Upper lobe of left lung (tissue), 6 donors: Measurements from ENCODE around the gene SCN4B. TPM values are rescaled to one million over a fixed set of nuclear protein-coding genes. Genes with fewer than 3 reads are reported as not detected.

Experiments used
- ATAC-seq, 2 donors: fragments of 200-7000 bp; cut with Tn5 transposase; one replicate each; pipeline ENCODE4 v1.9.1; 2022; ENCODE audit warnings: mild to moderate bottlenecking in 2 of 2, moderate library complexity in 2 of 2; ENCODE audit not compliant: low FRiP score in 2 of 2
- DNase-seq, 2 donors: peaks; one replicate each; pipeline ENCODE4 v3.0.0-alpha.2; 2019 to 2020
- H3K27ac ChIP-seq, 4 donors: fragments of 200-600 bp; sonication (generic); one replicate each; pipeline ENCODE4 v1.5.1; 2016 to 2019
- H3K27me3 ChIP-seq, 4 donors: fragments of 200-600 bp; sonication (generic); one replicate each; pipeline ENCODE4 v1.5.1; 2017 to 2019
- H3K36me3 ChIP-seq, 4 donors: fragments of 200-600 bp; sonication (generic); one replicate each; pipeline ENCODE4 v1.5.1; 2016 to 2019
- H3K4me1 ChIP-seq, 4 donors: fragments of 200-600 bp; sonication (generic); one replicate each; pipeline ENCODE4 v1.5.1; 2018 to 2019
- H3K4me3 ChIP-seq, 4 donors: fragments of 200-600 bp; sonication (generic); one replicate each; pipeline ENCODE4 v1.5.1; 2017 to 2019; ENCODE audit warnings: mild to moderate bottlenecking in 2 of 4, moderate library complexity in 1 of 4
- H3K9me3 ChIP-seq, 4 donors: fragments of 200-600 bp; sonication (generic); one replicate each; pipeline ENCODE4 v1.5.1; 2018 to 2019
- EP300 ChIP-seq, 4 donors: sonication (generic); formaldehyde crosslinking; IDR thresholded peaks; one replicate each; pipeline ENCODE4 v1.5.1; 2017; ENCODE audit warnings: antibody characterized with exemption in 4 of 4, control low read depth in 2 of 4
- POLR2A ChIP-seq, 4 donors: fragments of 450-650 bp; IDR thresholded peaks; one replicate each; pipeline ENCODE4 v1.5.1; 2016 to 2017; ENCODE audit warnings: antibody characterized with exemption in 4 of 4, mild to moderate bottlenecking in 2 of 4
- POLR2AphosphoS5 ChIP-seq, 2 donors: sonication (generic); formaldehyde crosslinking; IDR thresholded peaks; one replicate each; pipeline ENCODE4 v1.5.1; 2017; ENCODE audit warnings: antibody characterized with exemption in 2 of 2
- WGBS, 2 donors: methylation state at CpG; one replicate each; pipeline ENCODE4 v1.1.5; 2017 to 2018; 5-methylcytosine and 5-hydroxymethylcytosine counted together
- total RNA-seq, 6 donors: library from RNA; depleted of rRNA in 4 of 6; stranded (reverse); fragments of >200 nt in 4 of 6; gene quantifications; one replicate each; pipeline versions ENCODE4 v1.1.0 to v1.2.1, GENCODE V29; 2016 to 2021
- TF ChIP-seq, protein P1 (sequence below), 6 experiments: fragments of 450-650 bp in 4 of 6; fragments of 200-600 bp in 2 of 6; sonication (generic) in 2 of 6; IDR thresholded peaks; one replicate each; pipeline ENCODE4 v1.5.1; 2016 to 2019; ENCODE audit warnings: antibody characterized with exemption in 6 of 6
- donor health status: DM: no; HTN: no; CAD: no; lungs with moderate emphysema.
- donor health status: DM: no; HTN: yes; CAD: no; lungs with severe emphysema.

Gene SCN4B
- total RNA-seq, 6 donors from 2014 or later = under 0.01 to 5.5 (median 3.3) TPM

DNA sequence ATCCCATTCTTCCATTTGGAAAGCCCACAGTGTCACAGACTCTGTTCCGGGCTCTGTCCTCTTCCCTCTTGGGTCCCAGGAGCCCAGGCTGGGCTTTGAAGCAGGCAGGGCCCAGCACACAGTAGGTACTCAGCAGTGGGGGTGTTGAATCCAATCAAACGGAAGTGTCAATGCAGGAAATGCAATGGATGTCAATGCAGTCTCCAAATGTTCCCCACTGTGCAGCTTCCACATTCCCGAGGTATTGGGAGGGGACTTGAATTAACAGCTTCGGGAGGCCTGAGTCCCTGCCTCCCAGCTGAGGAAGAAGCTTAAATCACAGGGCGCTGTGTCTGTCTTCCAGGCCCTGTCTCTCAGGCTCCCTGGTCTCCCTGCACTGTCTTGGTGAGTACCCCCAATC is 44.1 kb downstream of the SCN4B start:
- H3K4me1 ChIP-seq = no peaks in the 10 kb centered on the region
- H3K4me3 ChIP-seq = no peak overlapping the region
- 68 to 74% methylated on average over 3 to 5 of the region's 5 CpGs for WGBS, 2 donors
- DNase-seq (no peak), ATAC-seq (no peak)
- TF ChIP-seq EP300 (IDR thresholded peaks at IDR 0.05) (no peak), POLR2A (IDR thresholded peaks at IDR 0.05) (no peak), POLR2AphosphoS5 (IDR thresholded peaks at IDR 0.05) (no peak)
- TF ChIP-seq, protein P1, sequence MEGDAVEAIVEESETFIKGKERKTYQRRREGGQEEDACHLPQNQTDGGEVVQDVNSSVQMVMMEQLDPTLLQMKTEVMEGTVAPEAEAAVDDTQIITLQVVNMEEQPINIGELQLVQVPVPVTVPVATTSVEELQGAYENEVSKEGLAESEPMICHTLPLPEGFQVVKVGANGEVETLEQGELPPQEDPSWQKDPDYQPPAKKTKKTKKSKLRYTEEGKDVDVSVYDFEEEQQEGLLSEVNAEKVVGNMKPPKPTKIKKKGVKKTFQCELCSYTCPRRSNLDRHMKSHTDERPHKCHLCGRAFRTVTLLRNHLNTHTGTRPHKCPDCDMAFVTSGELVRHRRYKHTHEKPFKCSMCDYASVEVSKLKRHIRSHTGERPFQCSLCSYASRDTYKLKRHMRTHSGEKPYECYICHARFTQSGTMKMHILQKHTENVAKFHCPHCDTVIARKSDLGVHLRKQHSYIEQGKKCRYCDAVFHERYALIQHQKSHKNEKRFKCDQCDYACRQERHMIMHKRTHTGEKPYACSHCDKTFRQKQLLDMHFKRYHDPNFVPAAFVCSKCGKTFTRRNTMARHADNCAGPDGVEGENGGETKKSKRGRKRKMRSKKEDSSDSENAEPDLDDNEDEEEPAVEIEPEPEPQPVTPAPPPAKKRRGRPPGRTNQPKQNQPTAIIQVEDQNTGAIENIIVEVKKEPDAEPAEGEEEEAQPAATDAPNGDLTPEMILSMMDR (IDR thresholded peaks at IDR 0.05) = no peak
- H3K9me3 ChIP-seq = no peaks in the 10 kb centered on the region
- peak overlapping the region in 1 of 4 donors; percentile 21 for H3K27ac ChIP-seq
- no peaks in the 10 kb centered on the region for H3K27me3 ChIP-seq
- H3K36me3 ChIP-seq = no peaks in the 10 kb centered on the region

DNA sequence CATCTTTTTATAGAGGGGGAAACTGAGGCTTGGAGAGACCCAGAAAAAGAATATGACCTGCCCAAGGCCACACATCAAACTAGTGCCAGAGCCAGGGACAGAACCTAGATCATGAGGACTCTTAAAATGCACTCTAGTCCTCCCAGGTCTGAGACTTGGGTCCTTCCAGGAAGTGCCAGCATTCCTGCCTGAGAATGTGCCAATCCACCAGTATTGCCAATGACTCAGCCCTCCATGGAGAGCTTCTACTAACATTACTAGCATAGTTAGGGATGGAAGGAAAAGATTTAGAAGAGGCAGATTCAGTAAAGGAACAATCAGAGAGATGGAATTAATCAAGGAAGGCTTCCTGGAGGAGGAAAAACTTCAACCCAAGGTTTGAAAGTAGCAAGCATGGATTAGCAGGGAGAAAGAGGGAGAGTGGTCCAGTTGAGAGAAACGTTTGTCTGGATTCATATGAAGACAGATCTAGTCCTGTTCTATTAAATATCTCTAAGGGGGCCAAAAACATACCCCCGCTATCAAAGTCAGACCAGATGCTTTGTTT is 45.8 kb downstream of the SCN4B start:
- H3K27me3 ChIP-seq = no peaks in the 10 kb centered on the region
- 78 to 83% methylated on average over 2 of the region's 2 CpGs for WGBS, 2 donors

DNA sequence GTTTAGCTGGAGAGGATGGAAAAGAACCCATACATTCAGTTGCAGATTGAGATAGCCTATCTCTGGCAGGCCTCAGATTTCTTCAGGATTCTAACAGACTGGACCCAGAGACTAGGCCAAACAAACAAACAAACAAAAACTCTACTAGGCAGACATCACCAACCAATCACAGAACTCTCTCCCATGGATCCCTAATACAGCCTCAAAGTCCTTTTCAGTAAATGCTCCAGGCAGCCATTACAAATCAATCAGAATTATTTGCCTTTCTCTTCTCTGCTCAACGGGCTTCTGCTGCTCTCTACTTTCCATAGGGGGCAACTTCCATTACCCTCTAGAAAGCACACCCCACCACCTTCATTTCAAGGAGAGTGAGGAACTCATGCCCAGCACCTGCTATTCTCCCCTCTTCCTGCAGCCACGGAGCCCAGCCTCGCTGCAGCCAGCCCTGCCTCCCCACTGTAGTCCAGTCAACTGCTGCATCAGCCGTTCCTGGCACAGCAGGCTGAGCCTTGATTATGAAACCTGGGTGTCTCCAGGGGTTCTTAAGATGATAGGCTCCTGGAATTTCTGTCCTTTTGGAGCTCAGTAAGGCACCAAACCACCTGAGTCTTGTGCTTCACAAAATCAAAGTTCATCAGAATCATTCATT is 46.8 kb downstream of the SCN4B start:
- WGBS, 2 donors = 65 to 66% methylated on average over 3 to 4 of the region's 4 CpGs
- Histone ChIP-seq H3K27me3 (no peaks in the 10 kb centered on the region), H3K4me3 (no peak overlapping the region), H3K36me3 (no peaks in the 10 kb centered on the region), H3K9me3 (no peaks in the 10 kb centered on the region), H3K4me1 (no peaks in the 10 kb centered on the region), H3K27ac (no peak overlapping the region)
- no peak for ATAC-seq
- DNase-seq = peak in 1 of 2 donors; percentile 27
- TF ChIP-seq POLR2AphosphoS5 (IDR thresholded peaks at IDR 0.05) = no peak
- TF ChIP-seq, protein P1 (IDR thresholded peaks at IDR 0.05) = no peak
- TF ChIP-seq POLR2A (IDR thresholded peaks at IDR 0.05) = no peak
- no peak for TF ChIP-seq EP300 (IDR thresholded peaks at IDR 0.05)

More for the DNA sequence above, 45.8 kb downstream of the SCN4B start:
- Histone ChIP-seq H3K27ac (no peak overlapping the region), H3K36me3 (no peaks in the 10 kb centered on the region), H3K9me3 (no peaks in the 10 kb centered on the region), H3K4me1 (no peaks in the 10 kb centered on the region), H3K4me3 (no peak overlapping the region)
- ATAC-seq (no peak), DNase-seq (peak in 1 of 2 donors; percentile 42)
- TF ChIP-seq, protein P1 (IDR thresholded peaks at IDR 0.05) = no peak
- TF ChIP-seq POLR2AphosphoS5 (IDR thresholded peaks at IDR 0.05) = no peak
- TF ChIP-seq EP300 (IDR thresholded peaks at IDR 0.05) = no peak
- TF ChIP-seq POLR2A (IDR thresholded peaks at IDR 0.05) = no peak

DNA sequence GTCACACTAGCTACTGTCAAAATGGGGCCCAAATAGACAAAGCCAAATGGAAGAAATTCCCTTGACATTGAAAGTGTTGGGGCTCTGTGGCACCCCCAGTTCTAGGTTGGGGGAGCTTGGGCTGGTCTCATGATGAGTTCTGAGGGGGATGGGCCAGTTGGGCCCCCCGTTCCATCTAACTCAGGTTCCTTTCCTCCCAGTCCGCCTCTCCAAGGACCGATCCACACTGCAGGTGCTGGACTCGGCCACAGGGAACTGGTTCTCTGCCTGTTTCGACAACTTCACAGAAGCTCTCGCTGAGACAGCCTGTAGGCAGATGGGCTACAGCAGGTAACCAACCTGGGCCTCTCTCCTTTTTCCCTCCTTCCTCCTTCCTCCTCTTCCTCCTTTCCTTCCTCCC is 48.1 kb downstream of the SCN4B start:
- Histone ChIP-seq H3K4me1 (no peaks in the 10 kb centered on the region), H3K4me3 (no peak overlapping the region), H3K27me3 (no peaks in the 10 kb centered on the region), H3K27ac (no peak overlapping the region), H3K36me3 (no peaks in the 10 kb centered on the region), H3K9me3 (no peaks in the 10 kb centered on the region)
- 91 to 95% methylated on average over 6 of the region's 6 CpGs for WGBS, 2 donors
- TF ChIP-seq, protein P1 (IDR thresholded peaks at IDR 0.05) = no peak
- TF ChIP-seq EP300 (IDR thresholded peaks at IDR 0.05) = no peak
- TF ChIP-seq POLR2AphosphoS5 (IDR thresholded peaks at IDR 0.05) = no peak
- TF ChIP-seq POLR2A (IDR thresholded peaks at IDR 0.05) = no peak
- DNase-seq (no peak), ATAC-seq (no peak)
